Peyer's patch (tissue), 4 donors: ENCODE results near the gene LRTM1.

Source experiments
- CTCF ChIP-seq, 6 experiments: fragments of 450-650 bp in 4 of 6; fragments of 200-600 bp in 2 of 6; sonication (generic) in 1 of 6; IDR thresholded peaks; one replicate each; pipeline ENCODE4 v1.5.1; 2017 to 2019; ENCODE audit warnings: antibody characterized with exemption in 6 of 6, mild to moderate bottlenecking in 3 of 6, moderate library complexity in 1 of 6
- POLR2A ChIP-seq, 2 donors: fragments of 450-650 bp; IDR thresholded peaks; one replicate each; pipeline ENCODE4 v1.5.1; 2017; ENCODE audit warnings: antibody characterized with exemption in 2 of 2, mild to moderate bottlenecking in 2 of 2, moderate library complexity in 2 of 2

DNA sequence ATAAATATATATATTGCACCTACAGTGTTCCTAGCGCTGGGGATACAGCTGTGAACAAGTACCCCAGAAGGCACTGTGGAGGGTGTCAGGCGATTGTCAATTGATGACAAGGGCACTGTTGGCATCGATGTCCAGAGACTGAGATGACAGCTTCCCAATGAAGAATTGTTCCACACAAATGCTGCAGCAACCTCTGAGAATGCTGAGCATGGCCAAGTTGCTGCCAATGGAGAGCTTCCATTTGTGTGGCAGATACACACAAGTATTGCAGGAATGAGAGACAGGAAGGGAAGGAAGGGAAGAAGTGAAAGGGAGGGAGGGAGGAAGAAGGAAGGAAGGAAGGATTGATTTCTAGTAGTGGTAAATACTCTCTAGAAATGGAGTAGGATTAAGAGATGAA is 21.9 kb downstream of the LRTM1 start:
- TF ChIP-seq CTCF (IDR thresholded peaks at IDR 0.05) (no peak), POLR2A (IDR thresholded peaks at IDR 0.05) (no peak)
